Muscle layer of duodenum (tissue), 2 donors: ENCODE data around the gene ENTPD2.
A peak's percentile ranks its signal among the peaks of the same experiment; 100 is the strongest.

ENCODE experiments used
- H3K27ac ChIP-seq: one replicate; pipeline ENCODE4 v1.7.0; 2013; ENCODE audit warnings: mild to moderate bottlenecking, low read length
- H3K27me3 ChIP-seq: one replicate; pipeline ENCODE4 v1.7.0; 2013; ENCODE audit warnings: low read depth, mild to moderate bottlenecking, control low read depth, low read length
- H3K36me3 ChIP-seq, 2 donors: one replicate each; pipeline ENCODE4 v1.7.0; 2013; ENCODE audit warnings: low read length in 2 of 2, control low read depth in 1 of 2, mild to moderate bottlenecking in 1 of 2; ENCODE audit not compliant: insufficient read depth in 2 of 2, control insufficient read depth in 1 of 2
- H3K4me1 ChIP-seq, 2 donors: one replicate each; pipeline ENCODE4 v1.7.0; 2013; ENCODE audit warnings: low read length in 2 of 2, mild to moderate bottlenecking in 2 of 2, control low read depth in 1 of 2, moderate library complexity in 1 of 2; ENCODE audit not compliant: insufficient read depth in 2 of 2, control insufficient read depth in 1 of 2
- H3K4me3 ChIP-seq, 2 donors: one replicate each; pipeline ENCODE4 v1.7.0; 2013; ENCODE audit warnings: low read length in 2 of 2, low read depth in 1 of 2, mild to moderate bottlenecking in 1 of 2
- H3K9me3 ChIP-seq, 2 donors: one replicate each; pipeline ENCODE4 v1.7.0; 2013; ENCODE audit warnings: low read length in 2 of 2, control low read depth in 1 of 2, mild to moderate bottlenecking in 1 of 2; ENCODE audit not compliant: control insufficient read depth in 1 of 2
- donor health status: healthy.

The ENTPD2 gene

DNA sequence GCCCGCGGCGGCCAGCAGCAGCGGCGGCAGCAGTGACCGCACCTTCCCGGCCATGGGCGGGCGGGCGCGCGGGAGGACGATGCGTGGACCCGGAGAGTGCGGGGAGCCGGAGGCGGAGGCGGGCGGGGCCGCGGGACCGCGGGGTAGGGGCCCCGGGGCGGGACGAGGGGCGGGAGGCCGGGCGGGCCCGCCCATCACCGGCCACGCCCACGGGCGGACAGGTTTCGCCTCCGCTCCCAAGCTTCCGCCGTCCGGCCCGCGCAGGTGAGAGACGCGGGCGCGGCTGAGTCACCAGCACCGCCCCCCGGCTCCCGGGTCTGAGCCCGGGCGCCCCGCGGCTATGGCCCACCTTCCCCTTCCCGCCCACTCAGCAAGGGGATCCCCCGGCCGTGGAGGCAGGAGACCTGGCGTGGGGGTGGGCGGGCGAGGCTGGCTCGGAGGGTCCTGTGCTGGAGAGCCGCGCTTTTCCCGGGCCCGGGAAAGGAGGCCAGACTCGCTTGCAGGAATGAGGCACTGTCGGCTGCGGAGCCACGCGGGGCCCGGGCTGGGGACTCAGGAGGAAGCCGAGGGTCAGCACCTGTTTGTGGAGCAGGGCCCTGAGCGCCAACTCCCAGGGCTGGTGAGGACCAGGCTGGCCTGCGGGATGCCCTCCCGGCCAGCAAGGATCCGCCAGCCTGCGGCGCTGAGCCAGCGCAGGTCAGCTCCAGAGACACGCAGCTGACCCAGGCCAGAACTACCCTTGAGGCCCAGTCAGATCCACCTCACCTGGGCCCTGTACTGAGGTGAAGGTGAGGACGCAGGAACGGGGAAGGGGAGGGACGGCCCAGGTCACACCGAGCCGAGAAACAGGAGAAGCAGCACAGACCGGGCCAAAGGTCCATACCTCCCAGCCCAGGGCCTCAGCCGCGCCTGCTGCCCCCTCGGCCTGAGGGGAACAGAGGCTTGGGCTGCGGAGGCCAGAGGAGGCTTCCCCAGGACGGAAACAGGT is at the start of gene ENTPD2:
TSS of gene ENTPD2 (minus strand) at position 118 of the 988 bp plus-strand sequence. CDS start at position 54, 64 bp downstream.
- Histone ChIP-seq H3K27ac (no peak within 1 kb of the TSS), H3K36me3 (no peaks in the 10 kb centered on the region), H3K4me1 (peaks cover 5 to 43% of the 10 kb centered on the region in 2 donors), H3K4me3 (peak within 1 kb of the TSS; percentile 16 to 55), H3K27me3 (peaks cover 21% of the 10 kb centered on the region), H3K9me3 (no peaks in the 10 kb centered on the region)

DNA sequence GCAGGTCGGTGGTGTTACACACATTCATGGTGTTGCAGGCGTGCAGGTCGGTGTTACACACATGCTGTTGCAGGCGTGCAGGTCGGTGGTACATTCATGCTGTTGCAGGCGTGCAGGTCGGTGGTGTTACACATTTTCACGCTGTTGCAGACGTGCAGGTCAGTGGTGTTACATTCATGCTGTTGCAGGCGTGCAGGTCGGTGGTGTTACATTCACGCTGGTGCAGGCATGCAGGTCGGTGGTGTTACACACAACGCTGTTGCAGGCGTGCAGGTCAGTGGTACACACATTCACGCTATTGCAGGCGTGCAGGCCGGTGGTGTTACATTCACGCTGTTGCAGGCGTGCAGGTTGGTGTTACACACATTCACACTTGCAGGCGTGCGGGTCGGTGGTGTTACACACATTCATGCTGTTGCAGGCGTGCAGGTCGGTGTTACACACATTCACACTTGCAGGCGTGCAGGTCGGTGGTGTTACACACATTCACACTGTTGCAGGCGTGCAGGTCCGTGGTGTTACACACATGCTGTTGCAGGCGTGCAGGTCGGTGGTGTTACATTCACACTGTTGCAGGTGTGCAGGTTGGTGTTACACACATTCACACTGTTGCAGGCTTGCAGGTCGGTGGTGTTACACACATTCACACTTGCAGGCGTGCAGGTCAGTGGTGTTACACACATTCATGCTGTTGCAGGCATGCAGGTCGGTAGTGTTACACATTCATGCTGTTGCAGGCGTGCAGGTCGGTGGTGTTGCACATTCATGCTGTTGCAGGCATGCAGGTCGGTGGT is 49.5 kb upstream of the ENTPD2 start:
- Histone ChIP-seq H3K4me1 (no peaks in the 10 kb centered on the region), H3K9me3 (no peaks in the 10 kb centered on the region), H3K27ac (no peak overlapping the region), H3K27me3 (no peaks in the 10 kb centered on the region), H3K36me3 (peaks cover 41 to 93% of the 10 kb centered on the region in 2 donors), H3K4me3 (no peak overlapping the region)

DNA sequence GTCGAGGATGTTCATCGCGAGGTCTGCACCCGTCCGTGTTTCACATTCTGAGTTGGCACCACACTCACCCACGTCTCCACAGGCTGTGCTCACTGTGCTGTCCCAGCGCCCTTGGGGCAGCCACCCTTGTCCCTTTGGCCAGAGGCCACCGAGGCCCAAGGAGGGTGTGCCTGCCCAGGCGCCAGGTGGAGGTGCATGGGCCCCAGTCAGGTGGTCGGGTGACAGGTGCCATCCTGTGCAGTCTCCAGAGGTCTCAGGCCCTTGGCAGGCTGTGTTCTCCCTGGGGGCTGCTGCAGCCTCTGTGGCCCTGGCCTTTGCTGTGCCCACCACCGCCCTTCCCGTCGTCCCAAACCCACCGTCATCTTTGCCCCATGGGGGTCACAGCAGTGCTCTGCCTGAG is 45.4 kb upstream of the ENTPD2 start:
- Histone ChIP-seq H3K36me3 (peaks cover 59 to 86% of the 10 kb centered on the region in 2 donors), H3K4me1 (no peaks in the 10 kb centered on the region), H3K27ac (no peak overlapping the region)

GRCh38 chr9:137097761-137098462 is 44.1 kb upstream of the ENTPD2 start:
- H3K9me3 ChIP-seq = no peaks in the 10 kb centered on the region
- H3K4me3 ChIP-seq = no peak overlapping the region
- H3K27ac ChIP-seq = no peak overlapping the region
- no peaks in the 10 kb centered on the region for H3K4me1 ChIP-seq
- peaks cover 48 to 78% of the 10 kb centered on the region in 2 donors for H3K36me3 ChIP-seq
- H3K27me3 ChIP-seq = no peaks in the 10 kb centered on the region

More for the DNA sequence above, 45.4 kb upstream of the ENTPD2 start:
- no peak overlapping the region for H3K4me3 ChIP-seq
- no peaks in the 10 kb centered on the region for H3K9me3 ChIP-seq
- H3K27me3 ChIP-seq = no peaks in the 10 kb centered on the region

DNA sequence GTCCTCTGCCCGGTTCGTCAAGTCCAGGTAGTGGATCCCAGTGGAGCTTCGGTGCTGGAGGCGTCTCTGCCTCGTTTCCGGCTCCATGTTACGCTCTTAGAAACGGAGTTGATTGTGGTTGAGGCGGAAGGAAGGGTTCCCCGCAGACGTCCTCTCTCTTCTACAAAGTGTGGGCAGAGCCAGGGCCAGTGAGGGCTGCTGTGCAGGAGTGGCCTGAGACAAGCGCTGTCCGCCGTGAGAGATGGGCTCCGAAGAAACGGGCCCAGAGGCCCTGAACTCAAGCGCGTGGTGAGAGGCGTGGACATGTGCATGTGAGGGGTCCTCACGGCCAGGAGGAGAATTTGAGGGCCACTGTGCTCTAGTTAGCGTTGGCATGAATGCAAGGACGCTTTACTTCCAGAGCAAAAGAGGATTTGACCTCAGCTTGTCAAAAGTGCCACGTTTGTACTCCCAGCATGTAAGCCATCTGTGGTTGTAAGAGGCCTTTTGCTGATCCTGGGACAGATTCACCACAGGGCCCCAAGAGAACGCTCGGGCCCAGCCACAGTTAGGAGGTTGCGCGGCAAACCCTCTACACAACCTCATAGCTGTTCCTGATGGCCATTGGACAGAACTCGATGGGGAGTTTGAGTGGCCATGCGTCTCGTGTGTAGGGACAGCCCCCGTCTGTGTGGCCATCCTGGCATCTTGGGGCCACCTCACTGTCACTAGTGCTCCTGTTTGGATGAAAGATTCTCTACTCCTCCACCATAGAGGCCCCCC is 43.1 kb upstream of the ENTPD2 start:
- Histone ChIP-seq H3K27ac (no peak overlapping the region), H3K9me3 (no peaks in the 10 kb centered on the region), H3K36me3 (peaks cover 45 to 75% of the 10 kb centered on the region in 2 donors), H3K27me3 (no peaks in the 10 kb centered on the region), H3K4me1 (no peaks in the 10 kb centered on the region), H3K4me3 (no peak overlapping the region)

- Histone ChIP-seq H3K27me3 (no peaks in the 10 kb centered on the region), H3K9me3 (no peaks in the 10 kb centered on the region), H3K4me3 (no peak overlapping the region), H3K4me1 (no peaks in the 10 kb centered on the region), H3K27ac (peak overlapping the region; percentile 51), H3K36me3 (peaks cover 36 to 67% of the 10 kb centered on the region in 2 donors)
These were observed 42.0 kb upstream of the ENTPD2 start for GRCh38 chr9:137095664-137096517.

DNA sequence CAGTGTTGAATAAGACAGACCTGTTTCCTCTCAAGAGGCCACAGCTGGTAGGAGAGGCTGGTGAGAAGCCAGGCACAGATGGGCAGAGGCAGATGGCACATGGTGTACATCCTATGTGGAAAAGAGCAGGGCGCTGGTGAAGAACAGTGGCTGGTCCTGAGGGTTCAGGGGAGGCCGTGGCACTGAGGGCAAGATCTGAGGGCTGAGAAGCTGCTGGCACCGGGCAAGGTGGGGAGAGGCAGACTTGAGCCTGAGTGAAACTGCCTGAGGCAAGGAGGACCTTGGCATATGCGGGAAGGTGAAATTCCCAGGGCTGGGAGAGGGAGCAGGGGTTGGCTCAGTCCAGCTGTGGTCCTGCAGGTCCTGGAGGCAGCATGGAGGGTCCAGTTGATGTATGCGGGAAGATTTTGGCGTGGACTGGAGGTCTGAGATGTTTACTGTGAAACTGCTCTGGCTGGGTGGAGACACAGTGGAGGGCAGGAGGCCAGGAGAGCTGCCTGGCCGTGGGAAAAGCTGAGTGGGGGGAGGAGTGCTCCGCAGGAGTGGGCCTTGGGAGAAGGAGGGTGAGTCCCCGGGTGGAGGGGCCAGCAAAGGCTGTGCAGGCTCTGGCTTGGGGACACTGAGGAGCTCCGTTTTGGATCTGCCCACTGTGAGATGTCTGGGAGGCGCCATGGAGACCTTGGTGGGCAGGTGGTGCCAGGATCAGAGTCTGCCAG is 35.5 kb upstream of the ENTPD2 start:
- no peak overlapping the region for H3K27ac ChIP-seq
- H3K27me3 ChIP-seq = no peaks in the 10 kb centered on the region
- peaks cover 4 to 28% of the 10 kb centered on the region in 2 donors for H3K36me3 ChIP-seq
- H3K4me1 ChIP-seq = peaks cover 4 to 15% of the 10 kb centered on the region in 2 donors
- no peaks in the 10 kb centered on the region for H3K9me3 ChIP-seq
- no peak overlapping the region for H3K4me3 ChIP-seq

- H3K9me3 ChIP-seq = no peaks in the 10 kb centered on the region
- H3K4me3 ChIP-seq = peak overlapping the region in 1 of 2 donors; percentile 90
- H3K4me1 ChIP-seq = peaks cover 4 to 15% of the 10 kb centered on the region in 2 donors
- peaks cover 4 to 28% of the 10 kb centered on the region in 2 donors for H3K36me3 ChIP-seq
- no peak overlapping the region for H3K27ac ChIP-seq
- H3K27me3 ChIP-seq = no peaks in the 10 kb centered on the region
These were observed 34.3 kb upstream of the ENTPD2 start for GRCh38 chr9:137088121-137088520.

- Histone ChIP-seq H3K36me3 (peaks cover 0 to 25% of the 10 kb centered on the region in 2 donors), H3K4me1 (peaks cover 4 to 15% of the 10 kb centered on the region in 2 donors), H3K4me3 (peak overlapping the region; percentile 78 to 90), H3K27me3 (no peaks in the 10 kb centered on the region), H3K27ac (peak overlapping the region; percentile 51), H3K9me3 (no peaks in the 10 kb centered on the region)
These were observed 33.6 kb upstream of the ENTPD2 start for GRCh38 chr9:137087409-137087925.
